WTC11 (cell line): Measurements from ENCODE around the gene GBA2.

ENCODE experiments used
- ETV6 ChIP-seq: sonication (generic); formaldehyde crosslinking; IDR thresholded peaks from 2 replicates; pipeline ENCODE4 v1.8.1; 2022; ENCODE audit warnings: mild to moderate bottlenecking, missing genetic modification reagents
- NFYB ChIP-seq: sonication (generic); formaldehyde crosslinking; conservative IDR thresholded peaks from 2 replicates; pipeline ENCODE4 v1.8.0; 2022; ENCODE audit warnings: low read depth, missing genetic modification reagents
- SP1 ChIP-seq: sonication (generic); formaldehyde crosslinking; conservative IDR thresholded peaks from 2 replicates; pipeline ENCODE4 v1.8.1; 2022; ENCODE audit warnings: missing genetic modification reagents
- ZBTB21 ChIP-seq: sonication (generic); formaldehyde crosslinking; IDR thresholded peaks from 2 replicates; pipeline ENCODE4 v1.8.1; 2023; ENCODE audit warnings: mild to moderate bottlenecking, missing genetic modification reagents, borderline replicate concordance
- ZNF121 ChIP-seq: sonication (generic); formaldehyde crosslinking; IDR thresholded peaks from 2 replicates; pipeline ENCODE4 v1.8.0; 2023; ENCODE audit warnings: missing genetic modification reagents
- TF ChIP-seq, protein P1 (sequence below): fragments of 200-600 bp; IDR thresholded peaks from 2 replicates; pipeline ENCODE4 v1.8.0; 2022; ENCODE audit warnings: antibody characterized with exemption
- TF ChIP-seq, protein P2 (sequence below): sonication (generic); formaldehyde crosslinking; IDR thresholded peaks from 2 replicates; pipeline ENCODE4 v1.8.0; 2022; ENCODE audit warnings: missing genetic modification reagents
- TF ChIP-seq, protein P3 (sequence below): sonication (generic); formaldehyde crosslinking; IDR thresholded peaks from 2 replicates; pipeline ENCODE4 v1.8.1; 2023; ENCODE audit warnings: mild to moderate bottlenecking, moderate library complexity, missing genetic modification reagents
- TF ChIP-seq, protein P4 (sequence below): sonication (generic); formaldehyde crosslinking; IDR thresholded peaks from 2 replicates; pipeline ENCODE4 v1.8.0; 2023; ENCODE audit warnings: mild to moderate bottlenecking, missing genetic modification reagents
- TF ChIP-seq, protein P5 (sequence below): sonication (generic); formaldehyde crosslinking; IDR thresholded peaks from 2 replicates; pipeline ENCODE4 v1.8.1; 2023; ENCODE audit warnings: mild to moderate bottlenecking, missing genetic modification reagents, moderate library complexity
- TF ChIP-seq, protein P6 (sequence below): sonication (generic); formaldehyde crosslinking; IDR thresholded peaks from 2 replicates; pipeline ENCODE4 v1.8.0; 2023; ENCODE audit warnings: missing genetic modification reagents, mild to moderate bottlenecking, borderline replicate concordance

DNA sequence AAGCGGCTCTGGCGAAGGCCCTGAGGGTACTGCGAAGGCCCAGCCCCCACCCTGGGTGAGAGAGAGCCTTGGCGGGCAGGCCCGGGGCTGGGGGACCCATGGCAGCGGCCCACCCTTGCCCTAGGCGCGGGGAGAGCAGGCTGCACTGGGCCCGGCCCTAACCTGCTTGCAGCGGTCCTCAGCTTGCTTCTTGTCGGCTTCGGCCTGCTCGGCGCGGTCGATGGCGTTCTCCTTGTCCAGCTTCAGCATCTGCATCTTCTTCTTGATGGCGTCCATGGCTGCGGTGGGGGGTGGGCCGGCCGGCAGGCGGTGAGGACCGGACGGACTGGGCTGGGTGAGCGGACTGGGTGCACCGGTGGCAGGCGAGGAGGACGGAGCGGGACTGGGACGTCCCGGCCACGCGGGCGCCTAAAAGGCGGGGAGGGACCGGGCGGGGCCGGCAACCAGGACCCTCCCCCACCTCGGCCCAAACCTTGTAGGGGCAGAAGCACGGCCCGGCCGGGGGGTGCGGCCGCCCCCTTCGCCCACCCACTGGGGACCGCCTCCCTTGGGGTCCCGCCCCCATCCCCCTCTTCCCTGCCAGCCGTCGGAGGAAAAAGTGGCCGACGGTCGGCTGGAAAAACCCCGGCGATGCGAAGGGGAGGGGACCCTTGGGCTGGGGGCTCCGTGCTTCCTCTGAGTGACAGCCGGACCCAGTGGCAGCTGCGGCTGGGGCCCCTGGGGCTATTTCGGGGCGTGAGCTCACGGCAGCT lies 59.3 kb downstream of the GBA2 start, which contains the start of gene TPM2:
- TF ChIP-seq ZNF121 (CRISPR knock-in tag) (0 out of 2 replicates have a peak, but pooled peaks have one; percentile 42), ETV6 (peak; percentile 80), ZBTB21 (CRISPR knock-in tag) (no peak; the same call in 1 of the 2 replicates), NFYB (no peak), SP1 (CRISPR knock-in tag) (peak; percentile 78)
- TF ChIP-seq, protein P1, sequence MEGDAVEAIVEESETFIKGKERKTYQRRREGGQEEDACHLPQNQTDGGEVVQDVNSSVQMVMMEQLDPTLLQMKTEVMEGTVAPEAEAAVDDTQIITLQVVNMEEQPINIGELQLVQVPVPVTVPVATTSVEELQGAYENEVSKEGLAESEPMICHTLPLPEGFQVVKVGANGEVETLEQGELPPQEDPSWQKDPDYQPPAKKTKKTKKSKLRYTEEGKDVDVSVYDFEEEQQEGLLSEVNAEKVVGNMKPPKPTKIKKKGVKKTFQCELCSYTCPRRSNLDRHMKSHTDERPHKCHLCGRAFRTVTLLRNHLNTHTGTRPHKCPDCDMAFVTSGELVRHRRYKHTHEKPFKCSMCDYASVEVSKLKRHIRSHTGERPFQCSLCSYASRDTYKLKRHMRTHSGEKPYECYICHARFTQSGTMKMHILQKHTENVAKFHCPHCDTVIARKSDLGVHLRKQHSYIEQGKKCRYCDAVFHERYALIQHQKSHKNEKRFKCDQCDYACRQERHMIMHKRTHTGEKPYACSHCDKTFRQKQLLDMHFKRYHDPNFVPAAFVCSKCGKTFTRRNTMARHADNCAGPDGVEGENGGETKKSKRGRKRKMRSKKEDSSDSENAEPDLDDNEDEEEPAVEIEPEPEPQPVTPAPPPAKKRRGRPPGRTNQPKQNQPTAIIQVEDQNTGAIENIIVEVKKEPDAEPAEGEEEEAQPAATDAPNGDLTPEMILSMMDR: no peak
- TF ChIP-seq, protein P2, sequence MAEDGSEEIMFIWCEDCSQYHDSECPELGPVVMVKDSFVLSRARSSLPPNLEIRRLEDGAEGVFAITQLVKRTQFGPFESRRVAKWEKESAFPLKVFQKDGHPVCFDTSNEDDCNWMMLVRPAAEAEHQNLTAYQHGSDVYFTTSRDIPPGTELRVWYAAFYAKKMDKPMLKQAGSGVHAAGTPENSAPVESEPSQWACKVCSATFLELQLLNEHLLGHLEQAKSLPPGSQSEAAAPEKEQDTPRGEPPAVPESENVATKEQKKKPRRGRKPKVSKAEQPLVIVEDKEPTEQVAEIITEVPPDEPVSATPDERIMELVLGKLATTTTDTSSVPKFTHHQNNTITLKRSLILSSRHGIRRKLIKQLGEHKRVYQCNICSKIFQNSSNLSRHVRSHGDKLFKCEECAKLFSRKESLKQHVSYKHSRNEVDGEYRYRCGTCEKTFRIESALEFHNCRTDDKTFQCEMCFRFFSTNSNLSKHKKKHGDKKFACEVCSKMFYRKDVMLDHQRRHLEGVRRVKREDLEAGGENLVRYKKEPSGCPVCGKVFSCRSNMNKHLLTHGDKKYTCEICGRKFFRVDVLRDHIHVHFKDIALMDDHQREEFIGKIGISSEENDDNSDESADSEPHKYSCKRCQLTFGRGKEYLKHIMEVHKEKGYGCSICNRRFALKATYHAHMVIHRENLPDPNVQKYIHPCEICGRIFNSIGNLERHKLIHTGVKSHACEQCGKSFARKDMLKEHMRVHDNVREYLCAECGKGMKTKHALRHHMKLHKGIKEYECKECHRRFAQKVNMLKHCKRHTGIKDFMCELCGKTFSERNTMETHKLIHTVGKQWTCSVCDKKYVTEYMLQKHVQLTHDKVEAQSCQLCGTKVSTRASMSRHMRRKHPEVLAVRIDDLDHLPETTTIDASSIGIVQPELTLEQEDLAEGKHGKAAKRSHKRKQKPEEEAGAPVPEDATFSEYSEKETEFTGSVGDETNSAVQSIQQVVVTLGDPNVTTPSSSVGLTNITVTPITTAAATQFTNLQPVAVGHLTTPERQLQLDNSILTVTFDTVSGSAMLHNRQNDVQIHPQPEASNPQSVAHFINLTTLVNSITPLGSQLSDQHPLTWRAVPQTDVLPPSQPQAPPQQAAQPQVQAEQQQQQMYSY: peak; percentile 71
- TF ChIP-seq, protein P3, sequence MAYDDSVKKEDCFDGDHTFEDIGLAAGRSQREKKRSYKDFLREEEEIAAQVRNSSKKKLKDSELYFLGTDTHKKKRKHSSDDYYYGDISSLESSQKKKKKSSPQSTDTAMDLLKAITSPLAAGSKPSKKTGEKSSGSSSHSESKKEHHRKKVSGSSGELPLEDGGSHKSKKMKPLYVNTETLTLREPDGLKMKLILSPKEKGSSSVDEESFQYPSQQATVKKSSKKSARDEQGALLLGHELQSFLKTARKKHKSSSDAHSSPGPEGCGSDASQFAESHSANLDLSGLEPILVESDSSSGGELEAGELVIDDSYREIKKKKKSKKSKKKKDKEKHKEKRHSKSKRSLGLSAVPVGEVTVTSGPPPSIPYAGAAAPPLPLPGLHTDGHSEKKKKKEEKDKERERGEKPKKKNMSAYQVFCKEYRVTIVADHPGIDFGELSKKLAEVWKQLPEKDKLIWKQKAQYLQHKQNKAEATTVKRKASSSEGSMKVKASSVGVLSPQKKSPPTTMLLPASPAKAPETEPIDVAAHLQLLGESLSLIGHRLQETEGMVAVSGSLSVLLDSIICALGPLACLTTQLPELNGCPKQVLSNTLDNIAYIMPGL (CRISPR knock-in tag): peak; percentile 58; the same call in 1 of the 2 replicates
- TF ChIP-seq, protein P4, sequence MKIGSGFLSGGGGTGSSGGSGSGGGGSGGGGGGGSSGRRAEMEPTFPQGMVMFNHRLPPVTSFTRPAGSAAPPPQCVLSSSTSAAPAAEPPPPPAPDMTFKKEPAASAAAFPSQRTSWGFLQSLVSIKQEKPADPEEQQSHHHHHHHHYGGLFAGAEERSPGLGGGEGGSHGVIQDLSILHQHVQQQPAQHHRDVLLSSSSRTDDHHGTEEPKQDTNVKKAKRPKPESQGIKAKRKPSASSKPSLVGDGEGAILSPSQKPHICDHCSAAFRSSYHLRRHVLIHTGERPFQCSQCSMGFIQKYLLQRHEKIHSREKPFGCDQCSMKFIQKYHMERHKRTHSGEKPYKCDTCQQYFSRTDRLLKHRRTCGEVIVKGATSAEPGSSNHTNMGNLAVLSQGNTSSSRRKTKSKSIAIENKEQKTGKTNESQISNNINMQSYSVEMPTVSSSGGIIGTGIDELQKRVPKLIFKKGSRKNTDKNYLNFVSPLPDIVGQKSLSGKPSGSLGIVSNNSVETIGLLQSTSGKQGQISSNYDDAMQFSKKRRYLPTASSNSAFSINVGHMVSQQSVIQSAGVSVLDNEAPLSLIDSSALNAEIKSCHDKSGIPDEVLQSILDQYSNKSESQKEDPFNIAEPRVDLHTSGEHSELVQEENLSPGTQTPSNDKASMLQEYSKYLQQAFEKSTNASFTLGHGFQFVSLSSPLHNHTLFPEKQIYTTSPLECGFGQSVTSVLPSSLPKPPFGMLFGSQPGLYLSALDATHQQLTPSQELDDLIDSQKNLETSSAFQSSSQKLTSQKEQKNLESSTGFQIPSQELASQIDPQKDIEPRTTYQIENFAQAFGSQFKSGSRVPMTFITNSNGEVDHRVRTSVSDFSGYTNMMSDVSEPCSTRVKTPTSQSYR (CRISPR knock-in tag): peak; percentile 10; the same call in 1 of the 2 replicates
- TF ChIP-seq, protein P5, sequence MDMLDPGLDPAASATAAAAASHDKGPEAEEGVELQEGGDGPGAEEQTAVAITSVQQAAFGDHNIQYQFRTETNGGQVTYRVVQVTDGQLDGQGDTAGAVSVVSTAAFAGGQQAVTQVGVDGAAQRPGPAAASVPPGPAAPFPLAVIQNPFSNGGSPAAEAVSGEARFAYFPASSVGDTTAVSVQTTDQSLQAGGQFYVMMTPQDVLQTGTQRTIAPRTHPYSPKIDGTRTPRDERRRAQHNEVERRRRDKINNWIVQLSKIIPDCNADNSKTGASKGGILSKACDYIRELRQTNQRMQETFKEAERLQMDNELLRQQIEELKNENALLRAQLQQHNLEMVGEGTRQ (CRISPR knock-in tag): no peak; the same call in 1 of the 2 replicates
- TF ChIP-seq, protein P6, sequence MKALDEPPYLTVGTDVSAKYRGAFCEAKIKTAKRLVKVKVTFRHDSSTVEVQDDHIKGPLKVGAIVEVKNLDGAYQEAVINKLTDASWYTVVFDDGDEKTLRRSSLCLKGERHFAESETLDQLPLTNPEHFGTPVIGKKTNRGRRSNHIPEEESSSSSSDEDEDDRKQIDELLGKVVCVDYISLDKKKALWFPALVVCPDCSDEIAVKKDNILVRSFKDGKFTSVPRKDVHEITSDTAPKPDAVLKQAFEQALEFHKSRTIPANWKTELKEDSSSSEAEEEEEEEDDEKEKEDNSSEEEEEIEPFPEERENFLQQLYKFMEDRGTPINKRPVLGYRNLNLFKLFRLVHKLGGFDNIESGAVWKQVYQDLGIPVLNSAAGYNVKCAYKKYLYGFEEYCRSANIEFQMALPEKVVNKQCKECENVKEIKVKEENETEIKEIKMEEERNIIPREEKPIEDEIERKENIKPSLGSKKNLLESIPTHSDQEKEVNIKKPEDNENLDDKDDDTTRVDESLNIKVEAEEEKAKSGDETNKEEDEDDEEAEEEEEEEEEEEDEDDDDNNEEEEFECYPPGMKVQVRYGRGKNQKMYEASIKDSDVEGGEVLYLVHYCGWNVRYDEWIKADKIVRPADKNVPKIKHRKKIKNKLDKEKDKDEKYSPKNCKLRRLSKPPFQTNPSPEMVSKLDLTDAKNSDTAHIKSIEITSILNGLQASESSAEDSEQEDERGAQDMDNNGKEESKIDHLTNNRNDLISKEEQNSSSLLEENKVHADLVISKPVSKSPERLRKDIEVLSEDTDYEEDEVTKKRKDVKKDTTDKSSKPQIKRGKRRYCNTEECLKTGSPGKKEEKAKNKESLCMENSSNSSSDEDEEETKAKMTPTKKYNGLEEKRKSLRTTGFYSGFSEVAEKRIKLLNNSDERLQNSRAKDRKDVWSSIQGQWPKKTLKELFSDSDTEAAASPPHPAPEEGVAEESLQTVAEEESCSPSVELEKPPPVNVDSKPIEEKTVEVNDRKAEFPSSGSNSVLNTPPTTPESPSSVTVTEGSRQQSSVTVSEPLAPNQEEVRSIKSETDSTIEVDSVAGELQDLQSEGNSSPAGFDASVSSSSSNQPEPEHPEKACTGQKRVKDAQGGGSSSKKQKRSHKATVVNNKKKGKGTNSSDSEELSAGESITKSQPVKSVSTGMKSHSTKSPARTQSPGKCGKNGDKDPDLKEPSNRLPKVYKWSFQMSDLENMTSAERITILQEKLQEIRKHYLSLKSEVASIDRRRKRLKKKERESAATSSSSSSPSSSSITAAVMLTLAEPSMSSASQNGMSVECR (CRISPR knock-in tag): no peak; the same call in 1 of the 2 replicates
